RWPE2 (cell line): ENCODE results near the gene ASF1B.

Experiments
- ATAC-seq: fragments of 200-7000 bp; cut with Tn5 transposase; 3 replicates; pipeline ENCODE4 v1.9.1; 2021; ENCODE audit warnings: low read depth
- DNase-seq: peaks from one replicate; pipeline ENCODE4 v3.0.0-alpha.2; 2020; ENCODE audit warnings: low spot score
- H3K27ac ChIP-seq: fragments of 450-650 bp; 2 replicates; pipeline ENCODE4 v1.5.1; 2017; ENCODE audit warnings: mild to moderate bottlenecking; ENCODE audit not compliant: poor library complexity, severe bottlenecking
- H3K27me3 ChIP-seq: fragments of 250-450 bp; sonication (Bioruptor Pico); 2 replicates; pipeline ENCODE4 v1.5.1; 2021; ENCODE audit warnings: mild to moderate bottlenecking, moderate library complexity; ENCODE audit not compliant: insufficient read depth, poor library complexity, severe bottlenecking
- H3K36me3 ChIP-seq: fragments of 250-450 bp; sonication (Bioruptor Pico); 2 replicates; pipeline ENCODE4 v1.5.1; 2020; ENCODE audit warnings: low read depth, mild to moderate bottlenecking, moderate library complexity
- H3K4me1 ChIP-seq: fragments of 250-450 bp; sonication (Bioruptor Pico); 2 replicates; pipeline ENCODE4 v1.5.1; 2021; ENCODE audit warnings: mild to moderate bottlenecking, moderate library complexity; ENCODE audit not compliant: insufficient read depth, poor library complexity, severe bottlenecking
- H3K4me3 ChIP-seq: fragments of 250-450 bp; sonication (Bioruptor Pico); 2 replicates; pipeline ENCODE4 v1.5.1; 2021; ENCODE audit warnings: mild to moderate bottlenecking, moderate library complexity; ENCODE audit not compliant: severe bottlenecking
- H3K9me3 ChIP-seq: fragments of 250-450 bp; sonication (Bioruptor Pico); 2 replicates; pipeline ENCODE4 v1.5.1; 2021; ENCODE audit warnings: mild to moderate bottlenecking, moderate library complexity; ENCODE audit not compliant: severe bottlenecking
- CTCF ChIP-seq: fragments of 450-650 bp; IDR thresholded peaks from one replicate; pipeline ENCODE4 v1.5.1; 2017; ENCODE audit warnings: mild to moderate bottlenecking, moderate library complexity; ENCODE audit not compliant: poor library complexity, severe bottlenecking

ASF1B gene

GRCh38 chr19:14107581-14108461 is 28.6 kb downstream of the ASF1B start:
- TF ChIP-seq CTCF = no peak
- H3K9me3 ChIP-seq = no peaks in the 10 kb centered on the region
- no peak overlapping the region for H3K27ac ChIP-seq
- H3K27me3 ChIP-seq = no peaks in the 10 kb centered on the region
- no peak overlapping the region for H3K4me3 ChIP-seq
- DNase-seq = no peak
- H3K4me1 ChIP-seq = no peaks in the 10 kb centered on the region
- ATAC-seq = no peak
- H3K36me3 ChIP-seq = peaks cover 8% of the 10 kb centered on the region

GRCh38 chr19:14106840-14107239 is 29.5 kb downstream of the ASF1B start:
- DNase-seq = no peak
- no peak for ATAC-seq
- Histone ChIP-seq H3K9me3 (no peaks in the 10 kb centered on the region), H3K4me3 (no peak overlapping the region), H3K4me1 (no peaks in the 10 kb centered on the region), H3K27ac (no peak overlapping the region), H3K36me3 (peaks cover 16% of the 10 kb centered on the region), H3K27me3 (no peaks in the 10 kb centered on the region)
- TF ChIP-seq CTCF = no peak

- no peak overlapping the region for H3K27ac ChIP-seq
- ATAC-seq (no peak), DNase-seq (no peak)
- TF ChIP-seq CTCF = no peak
- peaks cover 24% of the 10 kb centered on the region for H3K36me3 ChIP-seq
- no peaks in the 10 kb centered on the region for H3K9me3 ChIP-seq
- H3K27me3 ChIP-seq = no peaks in the 10 kb centered on the region
- H3K4me1 ChIP-seq = no peaks in the 10 kb centered on the region
- no peak overlapping the region for H3K4me3 ChIP-seq
These were observed 30.7 kb downstream of the ASF1B start for GRCh38 chr19:14105680-14106079.

GRCh38 chr19:14103310-14103709 is 33.1 kb downstream of the ASF1B start:
- ATAC-seq = no peak
- no peak overlapping the region for H3K27ac ChIP-seq

More at GRCh38 chr19:14103310-14103709, 33.1 kb downstream of the ASF1B start:
- Histone ChIP-seq H3K27me3 (no peaks in the 10 kb centered on the region), H3K4me1 (no peaks in the 10 kb centered on the region), H3K36me3 (peaks cover 28% of the 10 kb centered on the region), H3K4me3 (no peak overlapping the region), H3K9me3 (no peaks in the 10 kb centered on the region)
- DNase-seq = no peak
- no peak for TF ChIP-seq CTCF
